Tracheal epithelial cell (primary cell): Measurements from ENCODE around the gene LRRIQ1. TPM values are rescaled to one million over a fixed set of nuclear protein-coding genes. Genes with fewer than 3 reads are reported as not detected.

Experiments used
- total RNA-seq: library from RNA; depleted of rRNA; stranded (reverse); fragments of >200 nt; gene quantifications from 2 replicates; pipeline ENCODE4 v1.2.1, GENCODE V29; 2014

LRRIQ1 gene, protein sequence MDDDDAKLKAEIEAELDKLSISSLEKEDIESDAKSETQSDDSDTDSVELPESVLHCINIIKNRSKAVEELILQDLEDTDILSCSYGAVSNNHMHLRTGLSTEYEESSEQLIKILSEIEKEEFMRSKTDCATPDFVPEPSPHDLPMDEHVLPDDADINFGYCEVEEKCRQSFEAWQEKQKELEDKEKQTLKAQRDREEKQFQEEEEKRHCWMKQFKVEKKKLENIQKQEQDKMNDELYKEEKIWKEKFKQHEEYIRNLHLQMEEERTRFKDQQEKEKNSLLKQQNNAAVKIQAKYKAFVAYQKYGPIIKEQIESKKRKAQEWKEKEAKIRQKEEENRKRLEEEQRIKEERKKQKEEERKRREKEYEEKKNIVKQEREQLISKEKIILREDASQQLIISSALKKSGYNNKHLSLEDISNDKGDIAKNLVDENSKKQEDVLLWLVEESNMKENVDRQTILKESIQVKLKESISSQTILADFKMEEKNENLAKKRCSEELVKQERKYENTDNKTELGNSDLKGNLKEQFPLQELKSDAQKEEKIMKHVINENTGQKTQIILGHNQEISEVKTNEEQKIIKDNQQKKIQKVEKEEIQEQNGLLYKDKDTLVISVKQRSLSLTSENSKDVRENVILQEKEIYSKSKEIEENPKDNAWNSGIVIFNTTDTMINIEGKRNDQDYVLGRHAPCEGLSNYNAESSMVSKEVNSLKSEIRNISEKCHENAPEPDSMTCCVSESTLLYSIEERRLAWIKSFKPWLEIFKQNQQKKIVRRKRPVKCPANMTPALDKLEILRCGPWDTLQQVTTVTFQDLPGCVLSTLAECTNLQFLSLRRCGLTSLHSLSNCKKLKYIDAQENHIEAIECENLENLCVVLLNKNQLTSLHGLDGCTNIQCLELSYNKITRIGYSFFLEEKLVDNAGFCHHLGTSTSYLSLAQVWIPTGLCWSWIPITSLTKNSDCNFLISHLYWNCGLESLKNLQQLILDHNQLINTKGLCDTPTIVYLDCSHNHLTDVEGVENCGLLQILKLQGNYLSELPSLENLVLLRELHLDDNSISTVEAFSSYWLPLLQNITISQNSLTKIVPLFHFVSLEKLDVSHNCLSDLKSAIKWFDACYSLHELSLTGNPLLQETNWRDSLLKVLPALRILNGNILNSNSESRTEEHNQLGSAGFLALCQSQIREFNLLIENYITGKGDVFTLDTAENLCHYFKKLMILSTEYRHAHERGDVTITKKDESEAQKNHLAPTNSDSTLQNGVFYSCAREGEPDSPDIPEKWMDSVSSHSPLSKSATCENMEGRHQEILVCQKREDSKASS (N-terminal part only)
- total RNA-seq = under 0.01 and 0.24 TPM in 2 replicates

GRCh38 chr12:85036234-85036707, at the start of gene LRRIQ1, which contains the start of gene TSPAN19:
Gene LRRIQ1, plus strand, starts transcription at chr12:85036351. Its CDS starts 1,826 bp downstream, at chr12:85038177.
Gene TSPAN19, minus strand, starts transcription at chr12:85036277. Its CDS starts 6,331 bp downstream, at chr12:85029946.

DNA sequence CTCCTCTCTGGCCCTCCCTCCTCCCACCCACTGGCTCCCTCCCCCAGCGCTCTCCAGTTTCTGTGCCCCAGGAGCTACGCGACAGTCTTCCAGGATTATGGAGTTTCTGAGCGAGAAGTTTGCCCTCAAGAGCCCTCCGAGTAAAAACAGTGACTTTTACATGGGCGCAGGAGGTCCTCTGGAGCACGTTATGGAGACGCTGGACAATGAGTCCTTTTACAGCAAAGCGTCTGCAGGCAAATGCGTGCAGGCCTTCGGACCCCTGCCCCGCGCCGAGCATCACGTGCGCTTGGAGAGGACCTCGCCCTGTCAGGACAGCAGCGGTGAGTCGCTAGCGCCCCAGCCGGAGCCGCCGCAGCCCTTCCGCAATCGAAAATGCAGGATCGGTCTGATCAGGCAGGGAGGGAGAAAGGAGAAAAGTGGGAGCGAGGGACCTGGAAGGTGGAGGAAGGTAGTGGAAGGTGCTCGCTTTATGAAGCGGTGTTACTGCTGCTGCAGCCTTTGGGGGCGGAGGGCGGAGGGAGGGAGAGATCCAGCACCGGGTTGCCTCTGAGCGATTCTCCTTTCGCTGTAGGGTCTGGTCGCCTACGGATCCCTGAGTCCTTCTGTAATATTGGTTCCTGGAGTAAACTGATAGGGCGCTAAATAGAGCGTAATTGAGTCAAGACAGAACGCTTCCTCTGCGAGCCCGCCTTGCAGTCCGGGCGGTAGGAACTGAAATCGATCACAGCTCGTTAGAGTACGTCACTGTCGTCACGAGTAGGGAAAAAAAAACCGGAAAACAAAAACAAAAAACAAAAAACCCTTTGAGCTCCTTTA, 244.2 kb downstream of the LRRIQ1 start, which contains the start of gene ALX1:
Gene ALX1 (plus strand): TSS at position 56 of the 819 bp plus-strand sequence. CDS start 42 bp downstream, at position 98.

Other genes with a start within 250 kb of the LRRIQ1 start
- 31.8 and 69.7 TPM in 2 replicates for gene SLC6A15, start 123.6 kb upstream of the LRRIQ1 start, total RNA-seq
- not detected in 2 replicates for gene TSPAN19, start 74 bp upstream of the LRRIQ1 start, total RNA-seq
- gene ALX1, start 243.9 kb downstream of the LRRIQ1 start, total RNA-seq = 0.43 and 0.96 TPM in 2 replicates